ENCODE data around the gene DSG3. TPM values are rescaled to one million over a fixed set of nuclear protein-coding genes. Genes with fewer than 3 reads are reported as not detected.

Gene DSG3
- total RNA-seq, 1 donor from 2014 or later, result not detected

DNA sequence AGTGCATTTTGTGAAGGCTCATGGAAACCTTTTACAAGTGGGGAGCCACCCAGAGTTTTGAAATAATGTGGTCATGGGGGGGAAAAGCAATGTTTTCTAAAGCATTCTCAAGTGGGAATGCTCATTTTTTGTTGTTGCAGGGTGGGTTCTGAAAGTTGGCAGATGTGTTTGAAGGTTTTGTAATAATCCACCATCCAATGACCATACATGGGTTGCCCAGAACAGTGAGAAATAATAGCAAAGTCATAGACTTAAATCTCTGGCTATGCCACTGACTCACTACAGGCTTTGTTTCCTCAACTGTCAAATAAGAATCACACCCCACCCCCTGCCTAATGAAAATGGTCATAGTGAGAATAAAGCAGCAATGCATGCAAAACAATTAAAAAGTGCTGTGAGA, 2.9 kb downstream of the DSG3 start:
- TF ChIP-seq, protein P1, sequence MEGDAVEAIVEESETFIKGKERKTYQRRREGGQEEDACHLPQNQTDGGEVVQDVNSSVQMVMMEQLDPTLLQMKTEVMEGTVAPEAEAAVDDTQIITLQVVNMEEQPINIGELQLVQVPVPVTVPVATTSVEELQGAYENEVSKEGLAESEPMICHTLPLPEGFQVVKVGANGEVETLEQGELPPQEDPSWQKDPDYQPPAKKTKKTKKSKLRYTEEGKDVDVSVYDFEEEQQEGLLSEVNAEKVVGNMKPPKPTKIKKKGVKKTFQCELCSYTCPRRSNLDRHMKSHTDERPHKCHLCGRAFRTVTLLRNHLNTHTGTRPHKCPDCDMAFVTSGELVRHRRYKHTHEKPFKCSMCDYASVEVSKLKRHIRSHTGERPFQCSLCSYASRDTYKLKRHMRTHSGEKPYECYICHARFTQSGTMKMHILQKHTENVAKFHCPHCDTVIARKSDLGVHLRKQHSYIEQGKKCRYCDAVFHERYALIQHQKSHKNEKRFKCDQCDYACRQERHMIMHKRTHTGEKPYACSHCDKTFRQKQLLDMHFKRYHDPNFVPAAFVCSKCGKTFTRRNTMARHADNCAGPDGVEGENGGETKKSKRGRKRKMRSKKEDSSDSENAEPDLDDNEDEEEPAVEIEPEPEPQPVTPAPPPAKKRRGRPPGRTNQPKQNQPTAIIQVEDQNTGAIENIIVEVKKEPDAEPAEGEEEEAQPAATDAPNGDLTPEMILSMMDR (IDR thresholded peaks at IDR 0.05), result no peak
- Mint-ChIP-seq H3K4me1 (ENCODE audit: unreplicated experiment) (peaks cover 4% of the 10 kb centered on the region), H3K27me3 (ENCODE audit: unreplicated experiment) (peaks cover 8% of the 10 kb centered on the region), H3K4me3 (ENCODE audit: unreplicated experiment) (no peak overlapping the region), H3K9me3 (ENCODE audit: unreplicated experiment) (no peaks in the 10 kb centered on the region), H3K27ac (ENCODE audit: unreplicated experiment) (no peak overlapping the region), H3K36me3 (ENCODE audit: unreplicated experiment) (no peaks in the 10 kb centered on the region)
- no peak for DNase-seq (ENCODE audit: extremely low spot score, unreplicated experiment)

GRCh38 chr18:31451625-31452024, 4.1 kb downstream of the DSG3 start:
- Mint-ChIP-seq H3K36me3 (ENCODE audit: unreplicated experiment) (no peaks in the 10 kb centered on the region), H3K4me3 (ENCODE audit: unreplicated experiment) (no peak overlapping the region), H3K4me1 (ENCODE audit: unreplicated experiment) (peaks cover 4% of the 10 kb centered on the region), H3K27ac (ENCODE audit: unreplicated experiment) (no peak overlapping the region), H3K9me3 (ENCODE audit: unreplicated experiment) (no peaks in the 10 kb centered on the region), H3K27me3 (ENCODE audit: unreplicated experiment) (peaks cover 5% of the 10 kb centered on the region)
- no peak for DNase-seq (ENCODE audit: extremely low spot score, unreplicated experiment)
- TF ChIP-seq, protein P1 (IDR thresholded peaks at IDR 0.05), result no peak

DNA sequence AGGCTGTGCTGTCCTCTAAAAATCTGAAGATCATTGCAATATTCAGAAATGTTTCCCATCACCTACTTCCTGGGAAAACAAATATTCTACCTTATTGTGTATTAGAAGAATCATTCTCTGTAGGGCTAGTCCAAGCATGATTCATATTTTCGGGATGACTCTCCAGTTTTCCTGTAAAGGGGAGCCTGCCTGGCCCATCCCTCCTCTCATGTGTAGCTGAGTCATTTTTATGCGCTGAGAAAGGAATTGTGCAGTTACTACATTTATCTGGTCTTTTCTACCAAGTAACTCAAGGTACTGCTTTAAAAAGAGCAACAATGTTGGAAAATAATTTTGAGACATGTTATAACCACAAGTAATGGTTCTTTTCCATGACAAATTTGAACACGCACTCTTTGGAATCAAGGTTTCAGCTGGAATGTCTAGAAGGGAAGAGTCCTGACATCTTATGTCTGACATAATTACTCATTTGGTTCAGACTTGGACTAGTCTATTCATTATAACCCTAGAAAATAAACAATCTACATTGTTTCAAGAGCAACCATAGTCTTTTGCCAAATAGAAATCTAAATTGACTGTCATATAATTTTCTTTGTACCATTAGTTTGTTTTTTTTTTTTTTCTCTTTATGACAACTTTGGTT, 6.6 kb downstream of the DSG3 start:
- H3K4me1 Mint-ChIP-seq (ENCODE audit: unreplicated experiment), result peaks cover 4% of the 10 kb centered on the region
- DNase-seq (ENCODE audit: extremely low spot score, unreplicated experiment), result no peak
- H3K27me3 Mint-ChIP-seq (ENCODE audit: unreplicated experiment), result no peaks in the 10 kb centered on the region
- no peaks in the 10 kb centered on the region for H3K9me3 Mint-ChIP-seq (ENCODE audit: unreplicated experiment)
- no peaks in the 10 kb centered on the region for H3K36me3 Mint-ChIP-seq (ENCODE audit: unreplicated experiment)
- H3K4me3 Mint-ChIP-seq (ENCODE audit: unreplicated experiment), result no peak overlapping the region
- no peak overlapping the region for H3K27ac Mint-ChIP-seq (ENCODE audit: unreplicated experiment)
- TF ChIP-seq, protein P1 (IDR thresholded peaks at IDR 0.05), result no peak

DNA sequence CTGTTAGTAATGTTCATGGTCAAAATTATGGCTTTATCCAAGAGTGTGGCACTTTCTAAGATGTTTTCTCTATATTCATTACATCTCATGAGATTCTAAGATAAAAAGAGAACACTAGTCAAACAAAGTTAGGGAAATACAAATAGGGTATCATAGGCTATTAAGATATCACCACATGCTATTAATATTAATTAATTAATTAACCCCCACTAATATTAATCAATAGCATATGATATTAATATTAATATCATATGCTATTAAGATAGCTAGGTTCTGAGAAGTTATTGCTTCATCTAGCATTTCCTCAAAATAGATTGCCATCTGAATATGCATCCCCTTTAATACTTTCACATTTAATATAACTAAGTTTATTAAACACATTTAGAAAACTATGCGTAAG, 22.1 kb downstream of the DSG3 start:
- Mint-ChIP-seq H3K27ac (ENCODE audit: unreplicated experiment) (no peak overlapping the region), H3K36me3 (ENCODE audit: unreplicated experiment) (no peaks in the 10 kb centered on the region), H3K4me3 (ENCODE audit: unreplicated experiment) (no peak overlapping the region), H3K9me3 (ENCODE audit: unreplicated experiment) (no peaks in the 10 kb centered on the region), H3K4me1 (ENCODE audit: unreplicated experiment) (peaks cover 8% of the 10 kb centered on the region), H3K27me3 (ENCODE audit: unreplicated experiment) (peaks cover 2% of the 10 kb centered on the region)
- TF ChIP-seq, protein P1 (IDR thresholded peaks at IDR 0.05), result no peak
- DNase-seq (ENCODE audit: extremely low spot score, unreplicated experiment), result no peak

DNA sequence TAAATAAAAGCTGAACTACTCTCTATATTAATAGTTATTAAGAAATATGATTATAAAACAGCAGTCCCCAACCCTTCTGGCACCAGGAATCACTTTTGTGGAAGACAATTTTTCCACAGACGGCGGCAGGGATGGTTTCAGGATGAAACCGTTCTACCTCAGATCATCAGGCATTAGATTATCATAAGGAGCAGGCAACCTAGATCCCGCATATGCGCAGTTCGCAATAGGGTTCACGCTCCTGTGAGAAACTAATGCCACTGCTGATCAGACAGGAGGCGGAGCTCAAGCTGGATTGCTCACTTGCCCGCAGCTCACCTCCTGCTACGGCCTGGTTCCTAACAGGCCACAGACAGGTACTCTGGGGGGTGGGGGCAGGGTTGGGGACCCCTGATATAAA, 31.1 kb downstream of the DSG3 start:
- Mint-ChIP-seq H3K9me3 (ENCODE audit: unreplicated experiment) (no peaks in the 10 kb centered on the region), H3K36me3 (ENCODE audit: unreplicated experiment) (no peaks in the 10 kb centered on the region), H3K27ac (ENCODE audit: unreplicated experiment) (no peak overlapping the region), H3K27me3 (ENCODE audit: unreplicated experiment) (peaks cover 37% of the 10 kb centered on the region), H3K4me1 (ENCODE audit: unreplicated experiment) (no peaks in the 10 kb centered on the region), H3K4me3 (ENCODE audit: unreplicated experiment) (no peak overlapping the region)
- TF ChIP-seq, protein P1 (IDR thresholded peaks at IDR 0.05), result no peak
- DNase-seq (ENCODE audit: extremely low spot score, unreplicated experiment), result no peak

Data from osteocyte (in vitro differentiated cells).